PFSK-1 (cell line): ENCODE data around the gene SS18L1.

Experiments
- FOXP2 ChIP-seq: optimal IDR thresholded peaks from 2 replicates; pipeline ENCODE3; 2011; ENCODE audit warnings: borderline replicate concordance, control low read depth, inconsistent platforms; ENCODE audit not compliant: insufficient read depth; ENCODE audit errors: extremely low read length, extremely low read depth
- POLR2AphosphoS5 ChIP-seq: IDR thresholded peaks from 2 replicates; pipeline ENCODE4 v1.6.1; 2012; ENCODE audit warnings: low read depth, mild to moderate bottlenecking, control low read depth, low read length, moderate library complexity
- REST ChIP-seq, 2 experiments: IDR thresholded peaks; 2 replicates each; pipeline versions ENCODE4 v1.6.1 to v1.8.0; 2011 to 2012; ENCODE audit warnings: low read depth in 2 of 2, low read length in 2 of 2, control low read depth in 1 of 2, inconsistent platforms in 1 of 2, mild to moderate bottlenecking in 1 of 2, moderate library complexity in 1 of 2; ENCODE audit not compliant: insufficient read depth in 1 of 2
- SIN3A ChIP-seq: IDR thresholded peaks from 2 replicates; pipeline ENCODE4 v1.6.1; 2012; ENCODE audit warnings: mild to moderate bottlenecking, low read length, moderate library complexity, borderline replicate concordance; ENCODE audit not compliant: insufficient read depth
- TAF1 ChIP-seq: IDR thresholded peaks from 2 replicates; pipeline ENCODE4 v1.6.1; 2012; ENCODE audit warnings: low read length, control low read depth, borderline replicate concordance; ENCODE audit not compliant: insufficient read depth

Gene SS18L1

DNA sequence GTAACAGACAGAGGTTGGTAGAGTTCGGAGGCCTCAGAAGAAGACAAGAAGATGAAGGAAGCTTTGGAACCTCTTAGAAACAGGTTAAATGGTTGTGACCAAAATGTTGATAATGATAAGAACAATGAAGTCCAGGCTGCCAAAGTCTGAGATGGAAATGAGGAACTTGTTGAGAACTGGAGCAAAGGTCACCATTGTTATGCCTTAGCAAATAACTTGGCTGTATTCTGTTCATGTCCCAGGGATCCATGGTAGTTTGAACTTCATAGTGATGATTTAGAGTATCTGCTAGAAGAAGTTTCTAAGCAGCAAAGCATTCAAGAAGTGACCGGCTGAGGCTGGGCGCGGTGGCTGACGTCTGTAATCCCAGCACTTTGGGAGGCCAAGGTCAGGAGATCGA is 32.4 kb upstream of the SS18L1 start:
- no peak for TF ChIP-seq POLR2AphosphoS5
- TF ChIP-seq TAF1: no peak
- TF ChIP-seq REST (IDR thresholded peaks at IDR 0.05; ENCODE audit: insufficient read depth in 1 of 2, low read depth in 2 of 2, low read length in 2 of 2): no peak
- no peak for TF ChIP-seq FOXP2
- no peak for TF ChIP-seq SIN3A

- TF ChIP-seq TAF1: no peak
These were observed 31.2 kb upstream of the SS18L1 start for GRCh38 chr20:62112368-62112767.

DNA sequence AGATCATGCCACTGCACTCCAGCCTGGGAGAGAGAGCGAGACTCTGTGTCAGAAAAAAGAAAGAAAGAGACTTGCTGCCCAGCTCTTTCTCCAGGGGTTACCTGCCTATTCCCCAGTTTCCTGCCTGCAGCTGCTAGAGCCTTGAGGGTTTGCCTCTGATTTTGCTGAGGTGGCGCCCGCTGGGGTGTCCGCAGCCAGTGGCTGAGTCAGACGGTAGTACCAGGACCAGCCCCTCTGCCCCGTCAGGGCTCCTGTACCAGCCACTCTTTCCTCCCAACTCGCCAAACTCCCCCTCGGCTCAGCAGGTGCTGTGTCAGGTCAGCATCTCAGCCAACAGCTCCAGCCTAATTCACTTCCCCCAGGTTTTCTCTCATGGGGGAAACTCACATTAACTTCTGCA is 28.7 kb upstream of the SS18L1 start:
- no peak for TF ChIP-seq SIN3A
- no peak for TF ChIP-seq FOXP2
- TF ChIP-seq REST (IDR thresholded peaks at IDR 0.05; ENCODE audit: insufficient read depth in 1 of 2, low read depth in 2 of 2, low read length in 2 of 2): no peak
- TF ChIP-seq POLR2AphosphoS5: no peak
- TF ChIP-seq TAF1: no peak

DNA sequence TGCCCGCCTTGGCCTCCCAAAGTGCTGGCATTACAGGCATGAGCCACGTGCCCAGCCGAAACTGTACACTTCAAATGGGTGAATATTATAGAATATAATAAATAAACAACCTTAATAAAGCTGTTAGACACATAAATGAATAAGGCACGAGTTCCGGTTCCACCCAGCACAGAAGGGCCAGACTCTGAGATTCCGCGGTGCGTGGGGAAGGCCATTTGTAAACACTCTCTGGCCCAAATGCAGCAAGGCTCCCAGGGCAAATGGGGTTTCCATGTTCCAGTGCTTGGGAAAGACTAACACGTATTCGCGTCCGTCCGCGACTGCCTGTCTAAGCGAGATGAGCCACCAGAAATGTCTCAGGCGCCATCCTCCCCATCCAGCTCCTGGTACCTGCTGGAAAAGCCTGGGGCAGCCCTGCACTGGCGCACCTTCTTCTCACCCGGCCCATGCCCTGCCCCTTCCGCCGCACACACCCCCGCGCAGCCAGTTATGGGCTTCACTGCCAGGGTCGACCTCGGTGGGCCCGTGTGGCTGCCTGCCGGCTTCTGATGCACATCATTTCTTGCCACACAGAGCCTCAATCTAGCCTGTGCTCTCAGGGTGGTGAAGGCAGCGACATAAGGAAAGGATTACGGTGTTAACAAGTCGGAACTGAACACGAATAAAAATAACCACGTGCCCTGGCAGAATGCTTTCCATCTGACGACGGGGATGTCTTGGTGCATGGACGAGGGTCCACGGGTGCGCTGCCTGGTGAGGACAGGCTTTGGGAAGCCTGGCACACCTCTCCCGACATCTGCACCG is 26.8 kb upstream of the SS18L1 start:
- no peak for TF ChIP-seq REST (IDR thresholded peaks at IDR 0.05; ENCODE audit: insufficient read depth in 1 of 2, low read depth in 2 of 2, low read length in 2 of 2)
- TF ChIP-seq FOXP2: no peak
- TF ChIP-seq TAF1: no peak
- TF ChIP-seq SIN3A: no peak
- TF ChIP-seq POLR2AphosphoS5: no peak

GRCh38 chr20:62117362-62117646 is 26.3 kb upstream of the SS18L1 start:
- TF ChIP-seq POLR2AphosphoS5: no peak
- no peak for TF ChIP-seq SIN3A
- TF ChIP-seq FOXP2: no peak
- TF ChIP-seq REST (IDR thresholded peaks at IDR 0.05; ENCODE audit: insufficient read depth in 1 of 2, low read depth in 2 of 2, low read length in 2 of 2): no peak
- TF ChIP-seq TAF1: no peak
